Fibroblast of skin of left quadriceps (primary cell): ENCODE data around the gene MEIS2.

Experiments used
- DNase-seq, 2 experiments: peaks; one replicate each; pipeline ENCODE4 v3.0.0-alpha.2; 2013; ENCODE audit warnings: low read depth in 2 of 2

MEIS2 gene

DNA sequence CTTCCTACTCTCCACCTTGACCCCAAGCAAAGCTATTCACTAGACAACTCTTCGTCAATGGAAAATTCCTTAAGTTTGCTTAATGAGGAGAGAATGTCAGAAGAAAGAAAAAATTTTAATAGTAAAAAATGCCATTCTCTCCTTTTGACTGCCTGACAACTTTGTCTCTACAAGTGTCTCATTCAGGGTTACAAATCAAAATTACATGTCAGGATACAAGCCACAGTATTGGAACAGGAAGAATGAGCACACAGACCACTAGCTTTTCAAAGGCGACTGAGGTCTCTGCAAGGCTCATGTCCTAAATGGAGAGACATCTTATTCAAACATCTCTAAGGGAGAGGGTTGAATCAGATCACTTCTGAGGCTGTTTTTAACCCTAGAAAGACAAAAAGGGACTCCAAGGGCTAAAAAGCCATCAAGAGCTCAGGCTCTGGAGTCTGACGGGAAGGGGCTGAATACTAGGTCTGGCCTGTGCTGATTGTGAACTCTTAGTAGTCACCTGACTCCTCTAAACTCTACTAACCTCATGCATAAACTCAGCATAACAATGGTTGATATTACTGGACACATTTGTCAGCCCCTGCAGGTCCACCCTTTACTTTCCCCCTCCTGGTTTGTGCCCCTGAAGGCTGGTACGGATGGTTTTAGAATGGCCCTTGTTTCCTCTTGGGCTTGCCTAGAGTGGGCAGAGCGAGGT, 12.8 kb upstream of the MEIS2 start:
- no peak for DNase-seq

DNA sequence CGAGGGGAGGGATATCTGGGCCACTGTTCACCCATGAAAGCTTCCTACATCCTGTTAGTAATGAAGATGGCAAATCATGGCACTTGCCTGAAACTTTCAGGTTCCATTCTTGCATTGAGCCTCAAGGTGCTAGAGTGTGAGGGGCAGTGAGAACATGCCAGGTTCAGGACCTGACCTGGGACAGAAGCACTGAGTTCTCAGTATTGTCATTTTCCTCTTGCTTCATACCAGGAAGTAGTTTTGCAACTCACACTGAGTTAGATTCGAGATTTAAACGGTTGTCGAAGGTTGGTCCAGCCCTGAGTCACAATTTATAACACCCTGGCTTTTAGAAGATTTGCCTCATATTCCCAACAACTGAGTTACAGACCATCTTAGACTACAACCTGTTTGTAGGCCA, 11.8 kb upstream of the MEIS2 start:
- no peak for DNase-seq

DNA sequence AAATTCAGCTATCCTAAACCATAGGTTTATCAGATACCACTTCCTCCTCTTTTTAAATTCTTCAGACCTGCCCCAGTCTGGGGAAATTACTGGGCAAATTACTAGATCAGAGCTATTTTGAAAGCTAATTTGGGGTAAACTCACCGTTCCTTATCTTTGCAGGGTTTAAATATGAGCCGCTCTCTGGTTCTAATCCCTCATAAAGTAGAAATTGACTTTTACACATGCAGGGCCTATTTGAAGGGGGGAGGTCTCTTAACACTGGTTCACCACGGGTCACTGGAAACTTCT, 11.0 kb upstream of the MEIS2 start:
- no peak for DNase-seq

DNA sequence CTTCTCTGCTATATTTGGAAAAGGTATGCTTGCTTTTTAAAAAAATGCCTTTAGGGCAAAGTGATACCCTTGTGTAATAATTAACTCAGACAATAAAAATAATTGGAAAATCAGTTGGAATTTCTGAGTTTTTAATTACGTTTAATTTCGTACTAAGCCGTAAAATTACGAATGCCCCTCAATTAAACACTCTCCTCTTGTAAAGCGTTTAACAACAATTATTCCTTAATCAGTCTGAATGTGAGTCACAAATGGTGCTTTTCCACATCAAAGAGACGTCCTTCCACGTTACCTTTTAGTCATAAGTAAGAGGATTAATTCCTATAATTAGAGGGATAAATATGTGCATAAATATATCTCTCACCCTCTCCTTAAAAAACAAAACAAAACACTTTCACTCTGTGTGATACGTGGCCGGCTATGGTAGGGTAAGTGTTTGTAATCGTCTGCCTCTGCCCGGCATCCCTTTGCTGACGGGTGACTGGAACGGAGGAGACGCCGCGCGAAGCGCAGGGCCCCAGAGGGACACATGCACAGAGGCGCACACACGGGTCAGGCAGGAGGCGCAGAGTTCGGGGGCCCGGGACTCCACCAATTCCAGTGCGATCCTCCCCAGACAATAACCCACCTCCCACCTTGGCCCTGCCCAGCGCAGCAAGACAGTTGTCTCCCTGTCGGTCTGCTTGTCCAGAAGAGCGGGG, 9.7 kb upstream of the MEIS2 start:
- DNase-seq, result no peak

DNA sequence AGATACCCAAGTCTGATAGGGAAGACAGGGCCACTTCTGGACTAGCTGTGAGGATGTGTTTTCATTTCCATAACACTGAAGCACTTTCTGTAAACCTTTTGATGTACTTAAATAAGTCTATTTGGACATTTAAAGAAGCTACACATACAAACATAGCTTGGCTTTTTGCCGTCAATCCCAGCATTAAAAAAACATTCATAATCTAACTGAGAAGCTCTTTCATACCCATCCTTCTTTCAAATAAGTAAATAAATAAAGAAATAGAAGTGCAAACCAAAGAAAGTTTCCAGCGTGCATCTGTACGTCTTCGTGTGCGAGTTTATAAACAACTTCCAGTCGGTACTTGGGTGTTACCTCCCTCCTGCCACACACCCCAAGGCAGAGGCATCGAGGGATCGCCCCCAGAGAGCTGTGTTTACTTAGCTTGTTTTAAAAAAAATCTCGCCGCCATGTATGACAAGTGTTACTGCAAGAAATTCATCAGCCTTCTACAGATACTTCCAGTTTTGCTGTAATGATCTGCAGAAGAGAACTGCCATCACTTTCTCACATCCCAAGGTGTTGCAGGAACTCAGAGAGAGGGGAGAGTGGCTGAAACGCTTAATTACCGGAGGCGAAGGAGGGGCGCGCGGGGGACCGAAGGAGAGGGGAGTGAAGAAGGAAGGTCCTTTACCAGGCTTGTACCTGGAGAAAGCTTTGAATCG, 9.0 kb upstream of the MEIS2 start:
- no peak for DNase-seq

DNA sequence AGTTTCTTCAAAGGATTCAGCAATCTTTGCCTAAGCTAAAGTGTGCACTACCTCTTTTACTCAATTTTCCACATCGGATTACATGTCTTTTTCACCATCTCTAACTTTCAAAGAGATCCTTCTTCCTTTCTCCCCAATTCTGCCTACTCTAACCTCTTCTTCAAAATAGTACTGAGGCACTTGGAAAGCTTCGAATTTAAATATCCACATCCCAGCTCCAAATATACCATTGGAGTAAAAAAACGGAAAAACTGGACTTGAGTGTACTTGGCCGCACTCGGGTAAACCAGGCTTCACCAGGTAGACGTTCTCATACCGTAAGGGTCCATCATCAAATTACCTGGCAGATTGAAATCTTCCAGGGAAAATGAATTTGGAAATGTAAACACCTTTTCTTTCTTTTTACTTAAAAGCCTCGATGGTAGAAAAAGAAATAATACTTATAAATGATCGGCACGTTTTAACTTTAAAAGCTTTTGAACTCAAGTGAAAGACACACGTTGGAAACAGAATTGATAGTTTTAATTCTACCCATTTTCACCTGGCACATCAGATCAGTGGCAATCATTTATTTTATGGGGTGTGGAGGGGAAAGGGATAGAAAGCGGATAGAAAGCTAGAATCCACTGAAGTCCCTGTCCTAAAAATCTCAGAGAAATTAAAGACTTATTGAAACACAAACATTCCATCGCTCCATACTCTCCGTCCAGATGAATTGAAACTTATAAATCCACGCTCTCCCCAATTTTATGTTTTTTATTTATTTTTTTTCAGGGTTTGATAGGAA, 8.2 kb upstream of the MEIS2 start:
- no peak for DNase-seq

DNA sequence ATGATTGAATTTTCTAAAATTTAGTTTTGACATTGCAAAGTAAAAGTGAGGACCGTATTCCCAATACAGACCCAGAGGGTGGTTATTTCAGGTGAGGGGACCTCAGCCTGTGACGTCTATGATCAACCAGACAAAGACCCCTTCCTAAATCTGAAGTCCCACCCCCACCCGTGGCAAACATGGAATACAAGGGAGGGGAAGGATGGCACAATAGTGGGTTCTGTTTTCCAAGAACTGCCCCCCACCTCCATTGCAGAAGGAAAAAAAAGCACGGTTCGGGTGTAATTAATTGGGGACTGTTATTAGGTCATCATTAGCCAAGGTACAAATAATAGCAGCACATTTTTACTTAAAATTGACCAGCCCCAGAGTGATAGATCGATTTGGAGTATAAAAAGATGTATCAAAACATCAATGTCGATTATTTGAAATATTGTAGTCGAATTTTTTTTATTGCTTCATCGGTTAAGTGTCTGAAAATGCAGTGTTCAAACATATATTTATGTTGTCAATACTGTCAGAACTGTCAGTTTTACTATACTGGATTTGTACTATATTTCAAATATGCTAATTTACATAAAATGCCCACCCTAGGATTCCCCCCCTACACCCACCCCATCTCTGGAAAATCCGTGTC, 7.5 kb upstream of the MEIS2 start:
- no peak for DNase-seq

DNA sequence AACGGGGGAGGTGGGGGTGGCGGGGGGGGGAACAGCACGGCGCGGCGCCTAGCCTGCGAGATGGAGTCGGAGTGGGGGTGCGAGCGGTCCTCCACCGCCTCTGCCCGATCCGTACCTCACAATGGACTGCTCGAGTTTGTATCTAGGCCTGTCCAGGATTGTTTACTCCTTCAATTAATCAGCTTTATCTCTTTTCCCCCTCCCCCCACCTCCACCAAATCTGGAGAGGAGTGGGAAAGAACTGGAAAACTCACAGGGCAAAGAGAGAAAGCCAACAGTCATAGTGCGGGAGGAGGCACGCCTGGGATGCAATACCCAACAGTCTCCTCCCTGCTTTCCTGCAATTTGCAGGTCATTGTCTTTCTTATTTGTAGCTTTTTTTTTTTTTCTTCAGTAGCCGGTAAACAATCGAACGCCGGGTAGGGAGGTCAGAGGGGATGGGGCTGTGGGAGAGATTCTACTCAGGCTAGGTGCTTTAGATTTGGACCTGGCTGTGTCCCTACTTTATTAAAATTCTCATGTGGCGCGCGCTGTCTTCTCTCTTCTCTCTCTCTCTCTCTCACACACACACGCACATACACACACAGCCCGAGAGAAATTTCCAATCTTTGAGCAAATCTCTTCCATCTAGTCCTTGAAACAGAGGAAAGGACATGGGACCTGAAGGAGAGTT, 6.9 kb upstream of the MEIS2 start:
- DNase-seq, result no peak

DNA sequence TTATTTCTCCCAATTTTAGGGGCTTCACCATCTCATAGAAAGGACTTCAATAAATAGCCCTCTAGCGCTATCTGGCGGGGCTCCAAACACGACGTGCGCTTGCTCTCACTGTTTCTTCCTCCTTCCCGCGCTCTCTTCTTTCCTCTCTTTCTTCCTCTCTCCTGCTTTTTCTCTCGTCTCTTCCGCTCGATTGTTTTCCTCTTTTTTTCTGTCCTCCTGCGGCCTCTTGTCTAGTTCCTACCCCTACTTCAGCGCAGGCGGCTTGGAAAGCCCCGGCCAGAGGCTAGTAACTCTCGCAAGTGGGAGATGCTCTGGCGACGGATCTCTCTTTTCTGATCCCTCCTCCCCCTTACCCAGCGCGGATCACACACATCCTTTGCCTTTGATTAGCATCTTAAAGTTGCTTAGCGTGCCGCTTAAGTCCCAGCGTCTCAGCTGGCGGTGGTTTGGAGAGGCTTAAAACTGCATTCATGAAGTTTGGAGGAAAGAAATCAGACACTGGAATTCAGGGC, 6.2 kb upstream of the MEIS2 start:
- DNase-seq, result no peak

DNA sequence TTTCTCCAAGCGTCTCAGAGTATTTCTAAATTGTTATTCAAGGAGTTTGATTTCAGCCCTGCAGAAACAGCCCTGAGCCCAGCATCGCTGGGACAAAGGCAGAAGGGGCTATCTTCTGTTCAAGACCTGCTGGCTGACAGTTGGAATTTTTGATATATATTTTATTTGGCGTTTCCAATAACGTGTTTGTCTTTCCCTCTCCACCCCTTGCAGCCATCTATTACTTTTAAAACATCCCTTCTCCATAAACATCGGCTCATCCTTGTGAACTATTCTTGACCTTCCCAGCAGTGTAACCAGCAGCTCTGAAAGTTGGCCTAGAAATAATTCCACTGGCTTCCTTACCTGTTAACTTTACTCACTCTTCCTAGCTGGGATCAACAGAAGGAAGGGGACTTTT, 5.5 kb upstream of the MEIS2 start:
- DNase-seq, result no peak

DNA sequence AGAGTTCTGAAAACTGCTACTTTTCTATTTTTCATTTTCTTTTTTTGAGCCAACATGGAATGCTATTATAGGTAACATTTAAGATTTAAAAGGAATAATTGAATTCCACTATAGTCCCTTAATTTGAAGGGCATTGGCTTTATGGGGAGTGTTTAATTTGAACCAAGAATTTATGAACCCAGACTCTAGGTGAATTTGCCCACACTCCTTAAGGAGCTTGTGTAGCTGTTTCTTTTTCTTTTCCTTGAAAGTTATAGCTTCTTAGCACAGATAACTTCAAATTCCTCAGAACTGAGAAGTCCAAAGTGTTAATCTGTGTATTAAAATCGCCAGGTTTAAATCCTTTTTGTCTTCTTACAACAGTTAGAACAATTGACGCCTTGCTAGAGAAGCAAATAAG, 4.7 kb upstream of the MEIS2 start:
- DNase-seq, result no peak

DNA sequence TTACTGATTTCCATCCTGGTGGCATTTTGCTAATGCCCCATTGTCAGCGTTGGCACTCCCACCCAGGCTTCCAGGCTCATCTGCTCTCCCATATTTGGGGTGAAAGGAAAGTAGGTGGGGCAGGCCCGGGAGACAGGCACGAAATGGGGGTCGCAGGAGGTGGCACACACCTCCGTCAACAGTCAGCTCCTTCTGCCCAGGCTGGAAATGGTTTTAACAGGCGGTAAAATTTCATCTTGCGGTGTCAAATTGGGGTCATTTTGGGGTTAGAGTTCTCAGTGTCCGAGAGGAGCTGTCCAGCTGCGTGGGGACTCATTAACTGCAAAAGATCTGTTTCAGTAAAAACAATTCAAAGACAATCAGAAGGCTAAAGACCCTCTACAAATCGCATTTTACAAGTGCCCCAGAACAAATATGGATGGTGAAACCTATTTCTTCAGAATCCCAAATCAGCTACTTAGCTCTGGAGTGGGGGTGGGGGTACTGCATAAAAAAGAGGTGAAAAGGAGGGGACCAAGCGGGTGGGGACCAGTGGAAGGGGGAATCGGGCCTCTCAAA, 4.2 kb upstream of the MEIS2 start:
- DNase-seq, result no peak

DNA sequence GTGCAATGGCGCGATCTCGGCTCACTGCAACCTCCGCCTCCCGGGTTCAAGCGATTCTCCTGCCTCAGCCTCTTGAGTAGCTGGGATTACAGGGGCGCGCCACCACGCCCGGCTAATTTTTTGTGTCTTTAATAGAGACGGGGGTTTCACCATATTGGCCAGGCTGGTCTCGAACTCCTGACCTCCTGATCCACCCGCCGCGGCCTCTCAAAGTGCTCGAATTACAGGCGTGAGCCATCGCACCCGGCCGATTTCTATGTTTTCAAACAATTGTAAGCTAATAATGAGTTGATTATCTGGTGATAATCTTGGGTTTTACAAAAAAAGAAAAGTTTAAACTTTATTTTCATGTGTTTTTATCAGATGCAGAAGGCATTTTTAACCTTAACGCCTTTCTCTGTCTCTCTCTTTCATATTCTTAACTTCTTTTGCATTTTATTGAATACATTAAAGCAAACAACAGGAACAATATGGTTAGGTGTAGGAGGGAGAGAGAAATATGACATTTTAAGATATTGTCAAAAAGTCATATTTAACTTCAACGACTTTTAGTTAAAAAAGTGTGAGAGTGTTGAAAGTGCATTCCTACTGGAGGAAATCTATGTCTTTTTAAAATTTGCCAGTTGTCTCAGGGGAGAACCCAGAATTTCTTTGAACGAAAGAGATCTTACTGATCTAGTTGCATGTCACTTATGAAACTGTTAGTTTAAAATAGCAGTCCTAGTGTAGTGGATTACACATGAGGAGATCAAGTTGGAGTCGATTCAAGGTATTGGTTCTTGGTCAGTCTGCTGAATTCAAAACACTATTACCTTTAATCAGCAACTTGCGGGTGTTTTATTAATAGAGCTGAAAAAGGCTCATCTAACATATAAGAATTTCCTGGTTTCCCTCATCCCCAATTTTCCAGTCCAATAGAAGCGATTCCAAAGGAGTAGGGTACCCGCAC, 3.4 kb upstream of the MEIS2 start:
- DNase-seq, result no peak

DNA sequence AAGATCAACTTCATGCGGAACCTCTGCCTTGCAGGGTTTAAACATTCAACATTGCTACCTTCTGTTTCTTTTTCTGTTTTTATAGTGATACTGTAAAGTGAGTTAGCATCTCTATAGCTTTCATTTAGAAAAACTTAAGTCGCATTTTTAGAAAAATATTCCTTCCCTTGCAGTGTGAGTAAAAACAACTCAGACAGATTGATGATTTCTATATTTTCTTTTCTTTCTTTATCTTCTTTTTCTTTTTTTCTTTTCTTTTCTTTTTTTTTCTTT, 2.8 kb upstream of the MEIS2 start:
- DNase-seq, result no peak

DNA sequence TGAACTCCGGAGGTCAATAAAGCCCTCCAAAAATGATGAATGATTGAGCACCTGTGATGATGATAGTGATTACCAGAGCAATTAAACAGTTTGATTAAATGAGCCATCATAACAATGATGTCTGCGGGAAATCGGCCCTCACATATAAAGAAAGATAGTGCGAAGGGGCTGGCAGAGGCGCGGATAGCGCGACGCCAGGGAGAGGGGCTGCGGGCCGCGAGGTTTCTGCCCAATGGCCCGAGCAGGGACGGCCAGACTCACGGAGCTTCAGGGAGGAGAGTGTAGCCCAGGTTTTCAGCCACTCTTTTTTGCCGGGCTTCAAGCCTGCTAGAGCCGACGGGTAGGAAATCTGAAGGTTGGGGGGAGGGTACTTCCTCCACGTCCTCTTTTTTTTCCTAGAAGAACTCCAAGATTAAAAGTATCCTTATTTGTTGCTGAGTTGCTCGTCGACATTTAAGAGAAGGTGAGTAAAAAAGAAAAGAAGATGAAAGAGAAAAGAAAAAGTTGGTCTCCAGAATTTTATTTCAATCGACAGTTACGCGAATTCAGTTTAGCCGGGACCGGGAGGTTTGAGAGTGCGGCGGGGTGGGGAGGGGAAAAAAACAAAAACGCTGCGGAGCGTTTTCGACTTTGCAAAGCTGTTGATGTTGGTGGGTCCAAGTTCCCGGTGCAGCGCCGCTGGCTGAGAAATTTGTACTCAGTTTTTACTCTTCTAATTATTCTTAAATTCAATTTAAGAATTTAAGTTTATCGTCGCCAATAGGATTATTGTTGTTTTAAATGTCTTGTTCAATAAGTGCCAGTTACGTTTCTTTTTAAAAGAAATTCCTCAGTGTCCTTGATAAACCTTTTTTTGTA, 2.2 kb upstream of the MEIS2 start:
- DNase-seq, result no peak

DNA sequence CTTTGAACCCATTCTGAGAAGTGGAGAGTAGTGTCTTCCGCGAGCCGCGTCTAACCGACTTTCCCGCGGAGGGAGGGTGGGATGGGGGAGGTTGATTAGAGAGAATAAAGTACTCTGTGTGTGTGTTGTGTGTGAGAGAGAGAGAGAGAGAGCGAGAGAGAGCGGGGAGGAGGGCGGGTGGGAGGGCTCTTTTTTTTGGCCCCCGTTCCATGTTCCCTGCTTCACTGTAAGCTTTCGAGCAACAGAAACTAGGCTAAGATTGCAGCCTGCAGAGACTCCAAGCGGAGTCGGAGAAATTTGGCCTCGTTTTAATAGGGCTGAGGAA, 1.6 kb upstream of the MEIS2 start:
- DNase-seq, result no peak

DNA sequence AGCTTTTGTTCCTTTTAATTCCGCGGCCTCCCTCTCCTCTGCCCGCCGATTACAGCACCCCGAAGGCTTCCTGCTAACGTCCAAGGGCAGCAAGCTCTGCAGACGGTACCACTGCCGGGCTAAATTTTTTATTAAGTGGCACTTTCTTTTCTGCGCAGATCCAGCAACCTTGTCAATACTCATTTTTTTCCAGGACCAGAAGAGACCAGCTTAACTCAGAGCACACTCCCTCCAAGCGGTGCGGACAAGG, 542 bp upstream of the MEIS2 start:
- no peak for DNase-seq

DNA sequence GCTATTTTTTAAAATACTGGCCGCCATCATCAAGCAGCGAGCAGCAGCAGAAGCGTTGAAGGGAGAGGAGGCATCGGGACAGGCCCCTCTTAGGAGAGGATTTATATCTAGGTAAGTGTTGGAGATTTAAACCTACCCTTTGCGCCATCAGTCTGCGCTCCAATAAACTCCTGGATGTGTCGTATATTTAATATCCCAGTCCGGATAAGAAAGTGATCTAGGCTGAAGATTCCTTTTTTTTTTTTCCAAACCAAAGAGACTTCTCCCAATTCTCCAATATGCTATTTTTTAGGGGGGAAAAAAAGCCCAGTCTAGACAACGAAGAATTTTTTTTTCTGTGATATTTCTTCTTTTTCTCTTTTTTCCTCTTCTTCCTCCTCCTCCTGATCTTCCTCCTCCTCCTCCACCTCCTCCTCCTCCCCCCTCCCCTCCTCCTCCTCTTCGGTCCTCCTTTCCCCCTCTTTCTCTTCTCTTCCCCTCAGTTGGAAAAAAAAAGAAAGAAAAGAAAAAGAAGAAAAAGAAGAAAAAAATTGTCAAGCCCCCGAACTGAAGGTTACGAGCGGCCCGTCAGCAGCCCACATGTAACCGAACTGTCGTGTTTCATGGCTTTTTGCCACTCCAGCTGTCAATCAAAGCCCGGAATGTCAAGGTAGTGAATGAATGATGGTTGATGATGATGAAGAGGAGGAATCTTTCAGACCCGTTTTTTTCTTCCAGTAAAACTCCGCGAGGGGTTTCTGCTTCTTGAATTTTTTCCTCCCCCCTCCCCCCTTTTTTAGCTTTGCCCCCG, 835 bp downstream of the MEIS2 start:
- no peak for DNase-seq
